Upper lobe of left lung (tissue), 4 donors: Measurements from ENCODE around the gene ANO3.

Experiments
- EP300 ChIP-seq, 4 donors: sonication (generic); formaldehyde crosslinking; IDR thresholded peaks; one replicate each; pipeline ENCODE4 v1.5.1; 2017; ENCODE audit warnings: antibody characterized with exemption in 4 of 4, control low read depth in 2 of 4
- POLR2A ChIP-seq, 4 donors: fragments of 450-650 bp; IDR thresholded peaks; one replicate each; pipeline ENCODE4 v1.5.1; 2016 to 2017; ENCODE audit warnings: antibody characterized with exemption in 4 of 4, mild to moderate bottlenecking in 2 of 4
- POLR2AphosphoS5 ChIP-seq, 2 donors: sonication (generic); formaldehyde crosslinking; IDR thresholded peaks; one replicate each; pipeline ENCODE4 v1.5.1; 2017; ENCODE audit warnings: antibody characterized with exemption in 2 of 2
- TF ChIP-seq, protein P1 (sequence below), 6 experiments: fragments of 450-650 bp in 4 of 6; fragments of 200-600 bp in 2 of 6; sonication (generic) in 2 of 6; IDR thresholded peaks; one replicate each; pipeline ENCODE4 v1.5.1; 2016 to 2019; ENCODE audit warnings: antibody characterized with exemption in 6 of 6

DNA sequence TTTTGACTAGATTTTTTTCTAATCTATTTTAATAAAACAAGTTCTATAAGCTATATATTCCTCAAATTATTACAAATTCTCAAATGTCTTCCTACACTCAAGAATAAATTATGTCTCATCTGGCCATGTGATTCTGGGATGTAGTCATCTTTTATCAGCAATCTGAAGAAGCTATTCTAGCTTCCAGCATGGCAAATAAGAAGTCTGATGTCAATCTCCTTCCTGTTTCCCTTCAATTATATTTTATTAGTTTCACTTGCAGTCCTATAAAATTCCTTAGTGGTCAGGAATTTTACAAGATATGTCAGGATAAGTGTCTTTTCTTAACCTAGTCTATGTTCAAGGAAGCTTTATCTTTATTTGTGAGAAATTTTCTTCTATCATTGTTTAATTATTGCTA is 10.4 kb upstream of the ANO3 start:
- TF ChIP-seq, protein P1, sequence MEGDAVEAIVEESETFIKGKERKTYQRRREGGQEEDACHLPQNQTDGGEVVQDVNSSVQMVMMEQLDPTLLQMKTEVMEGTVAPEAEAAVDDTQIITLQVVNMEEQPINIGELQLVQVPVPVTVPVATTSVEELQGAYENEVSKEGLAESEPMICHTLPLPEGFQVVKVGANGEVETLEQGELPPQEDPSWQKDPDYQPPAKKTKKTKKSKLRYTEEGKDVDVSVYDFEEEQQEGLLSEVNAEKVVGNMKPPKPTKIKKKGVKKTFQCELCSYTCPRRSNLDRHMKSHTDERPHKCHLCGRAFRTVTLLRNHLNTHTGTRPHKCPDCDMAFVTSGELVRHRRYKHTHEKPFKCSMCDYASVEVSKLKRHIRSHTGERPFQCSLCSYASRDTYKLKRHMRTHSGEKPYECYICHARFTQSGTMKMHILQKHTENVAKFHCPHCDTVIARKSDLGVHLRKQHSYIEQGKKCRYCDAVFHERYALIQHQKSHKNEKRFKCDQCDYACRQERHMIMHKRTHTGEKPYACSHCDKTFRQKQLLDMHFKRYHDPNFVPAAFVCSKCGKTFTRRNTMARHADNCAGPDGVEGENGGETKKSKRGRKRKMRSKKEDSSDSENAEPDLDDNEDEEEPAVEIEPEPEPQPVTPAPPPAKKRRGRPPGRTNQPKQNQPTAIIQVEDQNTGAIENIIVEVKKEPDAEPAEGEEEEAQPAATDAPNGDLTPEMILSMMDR (IDR thresholded peaks at IDR 0.05) = no peak
- TF ChIP-seq EP300 (IDR thresholded peaks at IDR 0.05) = no peak
- TF ChIP-seq POLR2A (IDR thresholded peaks at IDR 0.05) = no peak
- TF ChIP-seq POLR2AphosphoS5 (IDR thresholded peaks at IDR 0.05) = no peak
